ENCODE results near the gene OOEP.

DNA sequence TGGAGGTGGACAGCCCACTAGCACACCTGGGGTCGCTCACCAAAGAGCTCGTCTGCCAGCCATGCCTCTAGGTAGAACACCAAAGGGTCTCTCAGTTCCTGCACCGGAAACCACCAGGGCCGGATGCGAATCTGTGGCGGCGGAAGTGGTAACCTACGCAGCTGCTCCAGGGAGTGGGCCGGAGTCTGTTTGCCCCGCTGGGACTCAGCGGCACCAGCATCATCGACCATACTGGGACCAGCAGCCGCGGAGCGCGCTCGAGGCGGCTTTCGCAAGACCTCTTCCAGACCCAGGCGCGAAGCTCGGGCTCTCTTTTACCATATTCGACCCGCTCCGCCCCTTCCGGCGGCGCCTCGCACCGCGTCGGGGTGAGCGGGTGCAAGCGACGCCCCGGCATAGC is at the start of gene OOEP:
- TF ChIP-seq, protein P1, sequence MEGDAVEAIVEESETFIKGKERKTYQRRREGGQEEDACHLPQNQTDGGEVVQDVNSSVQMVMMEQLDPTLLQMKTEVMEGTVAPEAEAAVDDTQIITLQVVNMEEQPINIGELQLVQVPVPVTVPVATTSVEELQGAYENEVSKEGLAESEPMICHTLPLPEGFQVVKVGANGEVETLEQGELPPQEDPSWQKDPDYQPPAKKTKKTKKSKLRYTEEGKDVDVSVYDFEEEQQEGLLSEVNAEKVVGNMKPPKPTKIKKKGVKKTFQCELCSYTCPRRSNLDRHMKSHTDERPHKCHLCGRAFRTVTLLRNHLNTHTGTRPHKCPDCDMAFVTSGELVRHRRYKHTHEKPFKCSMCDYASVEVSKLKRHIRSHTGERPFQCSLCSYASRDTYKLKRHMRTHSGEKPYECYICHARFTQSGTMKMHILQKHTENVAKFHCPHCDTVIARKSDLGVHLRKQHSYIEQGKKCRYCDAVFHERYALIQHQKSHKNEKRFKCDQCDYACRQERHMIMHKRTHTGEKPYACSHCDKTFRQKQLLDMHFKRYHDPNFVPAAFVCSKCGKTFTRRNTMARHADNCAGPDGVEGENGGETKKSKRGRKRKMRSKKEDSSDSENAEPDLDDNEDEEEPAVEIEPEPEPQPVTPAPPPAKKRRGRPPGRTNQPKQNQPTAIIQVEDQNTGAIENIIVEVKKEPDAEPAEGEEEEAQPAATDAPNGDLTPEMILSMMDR (IDR thresholded peaks at IDR 0.05 in 8 of 11, conservative IDR thresholded peaks at IDR 0.05 in 3 of 11): no peak
- TF ChIP-seq POLR2A (IDR thresholded peaks at IDR 0.05) (no peak), POLR2AphosphoS5 (IDR thresholded peaks at IDR 0.05) (no peak)
